A549 (cell line): ENCODE results near the gene RNF217. TPM values are rescaled to one million over a fixed set of nuclear protein-coding genes. Genes with fewer than 3 reads are reported as not detected.

Experiments
- ATAC-seq, 2 experiments: fragments of 200-7000 bp in 1 of 2; fragments of >200 bp in 1 of 2; cut with Nextera tagmentation in 1 of 2; cut with Tn5 transposase in 1 of 2; 3 replicates each; pipeline versions ENCODE4 v1.8.0 to v1.9.1; 2018 to 2020; ENCODE audit warnings: mild to moderate bottlenecking in 1 of 2, moderate library complexity in 1 of 2
- CTCF ChIA-PET: fragments of 300-600 bp; sonication (Branson Sonifier 250); formaldehyde crosslinking; extraction: SDS; loops from one replicate; lab custom pipeline; 2021; ENCODE audit warnings: antibody characterized with exemption, inconsistent platforms; lab: Yijun Ruan, JAX
- POLR2A ChIA-PET: fragments of 350-600 bp; formaldehyde crosslinking; extraction: SDS; loops from one replicate; lab custom pipeline; 2021; ENCODE audit warnings: antibody characterized with exemption, inconsistent platforms; lab: Yijun Ruan, JAX
- DNase-seq, 2 experiments: peaks; one replicate each; pipeline versions ENCODE4 v3.0.0 to v3.0.0-alpha.2; 2011 to 2016; ENCODE audit warnings: low read depth in 1 of 2, low spot score in 1 of 2
- FAIRE-seq: peaks from 2 replicates; lab custom pipeline; 2011; peaks lifted over from hg19 to GRCh38; lab: Jason Lieb, UNC
- H3K27ac ChIP-seq, 2 experiments: fragments of >200 bp; sonication (Bioruptor Twin); formaldehyde crosslinking; 3 replicates each; pipeline ENCODE4 v1.5.1; 2016 to 2017
- H3K4me1 ChIP-seq: fragments of >200 bp; sonication (Bioruptor Twin); formaldehyde crosslinking; 3 replicates; pipeline ENCODE4 v1.6.1; 2016
- H3K4me2 ChIP-seq: fragments of >200 bp; sonication (Bioruptor Twin); formaldehyde crosslinking; 3 replicates; pipeline ENCODE4 v1.6.1; 2016
- H3K4me3 ChIP-seq: fragments of >200 bp; sonication (Bioruptor Twin); formaldehyde crosslinking; 3 replicates; pipeline ENCODE4 v1.5.1; 2016
- H3K9me3 ChIP-seq: fragments of >200 bp; sonication (Bioruptor Twin); formaldehyde crosslinking; 3 replicates; pipeline ENCODE4 v1.6.1; 2016
- FOSL2 ChIP-seq, 2 experiments: fragments of 450-650 bp in 1 of 2; fragments of >200 bp in 1 of 2; sonication (Bioruptor Twin) in 1 of 2; formaldehyde crosslinking; IDR thresholded peaks; 2 replicates each; pipeline versions ENCODE4 v1.5.0 to v1.6.1; 2016 to 2020; ENCODE audit warnings: mild to moderate bottlenecking in 1 of 2, moderate library complexity in 1 of 2
- HOXB13 ChIP-seq: fragments of 250-450 bp; sonication (Bioruptor Pico); IDR thresholded peaks from 2 replicates; pipeline ENCODE4 v1.5.0; 2020; ENCODE audit warnings: low read depth, mild to moderate bottlenecking, moderate library complexity
- NPAS2 ChIP-seq: fragments of 250-450 bp; sonication (Bioruptor Pico); IDR thresholded peaks from 2 replicates; pipeline ENCODE4 v1.8.0; 2022; ENCODE audit warnings: mild to moderate bottlenecking, moderate library complexity, borderline replicate concordance
- POLR2A ChIP-seq: IDR thresholded peaks from 2 replicates; pipeline ENCODE4 v1.6.1; 2012; ENCODE audit warnings: mild to moderate bottlenecking, low read length
- RAD21 ChIP-seq, 2 experiments: fragments of >200 bp in 1 of 2; sonication (Bioruptor Twin) in 1 of 2; formaldehyde crosslinking in 1 of 2; IDR thresholded peaks in 1 of 2; conservative IDR thresholded peaks in 1 of 2; 2 replicates in 1 of 2; 3 replicates in 1 of 2; pipeline ENCODE4 v1.6.1; 2012 to 2018; ENCODE audit warnings: inconsistent platforms in 1 of 2
- RNF2 ChIP-seq: fragments of 200-600 bp; sonication (generic); IDR thresholded peaks from 2 replicates; pipeline ENCODE4 v1.6.1; 2016; ENCODE audit warnings: low read depth, mild to moderate bottlenecking, antibody characterized with exemption, moderate library complexity, borderline replicate concordance
- SMC3 ChIP-seq: fragments of >200 bp; sonication (Bioruptor Twin); formaldehyde crosslinking; IDR thresholded peaks from 3 replicates; pipeline ENCODE4 v1.6.1; 2018; ENCODE audit warnings: inconsistent platforms
- SREBF2 ChIP-seq: fragments of 450-650 bp; IDR thresholded peaks from 2 replicates; pipeline ENCODE4 v1.6.1; 2014; ENCODE audit warnings: mild to moderate bottlenecking, moderate library complexity
- TP53 ChIP-seq: fragments of 250-450 bp; sonication (Bioruptor Pico); IDR thresholded peaks from 2 replicates; pipeline ENCODE4 v1.5.0; 2021; ENCODE audit warnings: mild to moderate bottlenecking, moderate library complexity
- ZC3H11A ChIP-seq: fragments of 450-650 bp; IDR thresholded peaks from 2 replicates; pipeline ENCODE4 v1.6.1; 2014; ENCODE audit warnings: antibody characterized with exemption, mild to moderate bottlenecking
- ZFP36 ChIP-seq: fragments of 450-650 bp; IDR thresholded peaks from 2 replicates; pipeline ENCODE4 v1.6.1; 2014; ENCODE audit warnings: borderline replicate concordance; ENCODE audit not compliant: partially characterized antibody
- WGBS: methylation state at CpG from one replicate; pipeline ENCODE4 v1.1.6; 2017; ENCODE audit errors: missing lambda C conversion rate; 5-methylcytosine and 5-hydroxymethylcytosine counted together
- polyA plus RNA-seq, 4 experiments: library from polyadenylated mRNA; depleted of rRNA in 3 of 4; stranded (reverse); fragments of >200 nt; fragmentation: RNase III in 1 of 4; extraction: RNeasy Plus Mini Kit Qiagen cat#74134 plus additional on column Dnase treatment in 1 of 4; gene quantifications; 2 replicates in 3 of 4; 3 replicates in 1 of 4; pipeline ENCODE4 v1.2.3, GENCODE V29; 2011 to 2017
- TF ChIP-seq, protein P1 (sequence below): fragments of >200 bp; sonication (Bioruptor Twin); formaldehyde crosslinking; IDR thresholded peaks from 3 replicates; pipeline ENCODE4 v1.5.1; 2016
- TF ChIP-seq, protein P2 (sequence below): IDR thresholded peaks from 2 replicates; pipeline ENCODE4 v1.6.1; 2012
- TF ChIP-seq, protein P3 (sequence below): fragments of 200-600 bp; sonication (generic); IDR thresholded peaks from 2 replicates; pipeline ENCODE4 v1.6.1; 2016; ENCODE audit warnings: antibody characterized with exemption, mild to moderate bottlenecking, moderate library complexity
- TF ChIP-seq, protein P4 (sequence below): fragments of >200 bp; sonication (Bioruptor Twin); formaldehyde crosslinking; IDR thresholded peaks from 2 replicates; pipeline ENCODE4 v1.6.1; 2016
- TF ChIP-seq, protein P5 (sequence below): fragments of 250-450 bp; sonication (Bioruptor Pico); IDR thresholded peaks from 2 replicates; pipeline ENCODE4 v1.5.0; 2021; ENCODE audit warnings: mild to moderate bottlenecking, moderate library complexity, borderline replicate concordance

RNF217 gene
- polyA plus RNA-seq, 2 of the 4 experiments (the other 2 are of a cell fraction) = 5.7 to 20.0 TPM

DNA sequence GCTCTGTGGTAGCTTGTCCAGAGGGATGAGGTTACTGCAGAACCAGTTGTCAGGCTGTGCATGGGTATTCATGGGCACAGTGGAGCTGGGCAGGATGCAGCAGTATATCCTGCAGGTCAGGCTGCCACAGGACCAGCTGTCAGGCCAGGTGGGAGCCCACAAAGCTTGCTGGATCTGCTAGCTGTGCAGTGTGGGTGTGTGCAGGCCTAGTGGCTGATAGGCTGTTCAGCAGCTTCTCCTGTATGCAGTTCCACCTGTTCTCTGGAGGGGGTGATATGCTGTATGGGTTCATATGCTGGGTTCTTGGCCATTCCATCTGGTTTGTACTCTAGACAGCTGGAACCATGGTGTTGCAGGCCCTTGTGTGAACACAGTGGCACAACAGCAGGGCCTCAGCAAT, 150.7 kb downstream of the RNF217 start:
- H3K4me3 ChIP-seq = no peak overlapping the region
- H3K4me1 ChIP-seq = no peaks in the 10 kb centered on the region
- peaks cover 20% of the 10 kb centered on the region for H3K9me3 ChIP-seq
- no peak overlapping the region for H3K4me2 ChIP-seq
- no peak for TF ChIP-seq SREBF2
- TF ChIP-seq TP53 (CRISPR knock-in tag) = no peak
- no peak for TF ChIP-seq FOSL2 (IDR thresholded peaks at IDR 0.05)
- no peak for TF ChIP-seq FOSL2 (CRISPR knock-in tag; IDR thresholded peaks at IDR 0.05)
- TF ChIP-seq, protein P1, sequence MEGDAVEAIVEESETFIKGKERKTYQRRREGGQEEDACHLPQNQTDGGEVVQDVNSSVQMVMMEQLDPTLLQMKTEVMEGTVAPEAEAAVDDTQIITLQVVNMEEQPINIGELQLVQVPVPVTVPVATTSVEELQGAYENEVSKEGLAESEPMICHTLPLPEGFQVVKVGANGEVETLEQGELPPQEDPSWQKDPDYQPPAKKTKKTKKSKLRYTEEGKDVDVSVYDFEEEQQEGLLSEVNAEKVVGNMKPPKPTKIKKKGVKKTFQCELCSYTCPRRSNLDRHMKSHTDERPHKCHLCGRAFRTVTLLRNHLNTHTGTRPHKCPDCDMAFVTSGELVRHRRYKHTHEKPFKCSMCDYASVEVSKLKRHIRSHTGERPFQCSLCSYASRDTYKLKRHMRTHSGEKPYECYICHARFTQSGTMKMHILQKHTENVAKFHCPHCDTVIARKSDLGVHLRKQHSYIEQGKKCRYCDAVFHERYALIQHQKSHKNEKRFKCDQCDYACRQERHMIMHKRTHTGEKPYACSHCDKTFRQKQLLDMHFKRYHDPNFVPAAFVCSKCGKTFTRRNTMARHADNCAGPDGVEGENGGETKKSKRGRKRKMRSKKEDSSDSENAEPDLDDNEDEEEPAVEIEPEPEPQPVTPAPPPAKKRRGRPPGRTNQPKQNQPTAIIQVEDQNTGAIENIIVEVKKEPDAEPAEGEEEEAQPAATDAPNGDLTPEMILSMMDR = no peak
- no peak for TF ChIP-seq RNF2
- TF ChIP-seq, protein P2, sequence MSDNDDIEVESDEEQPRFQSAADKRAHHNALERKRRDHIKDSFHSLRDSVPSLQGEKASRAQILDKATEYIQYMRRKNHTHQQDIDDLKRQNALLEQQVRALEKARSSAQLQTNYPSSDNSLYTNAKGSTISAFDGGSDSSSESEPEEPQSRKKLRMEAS = no peak
- ChIA-PET POLR2A (no interaction called here), CTCF (interaction anchor here (0.9 to 3.7 kb wide), 6 partner anchors 7 to 243 kb away, joined by 4 to 23 read pairs (median 6); partner anchors contain the start of gene TPD52L1)
- no peak for DNase-seq
- no peak overlapping the region for H3K27ac ChIP-seq
- no peak for FAIRE-seq
- ATAC-seq = no peak

DNA sequence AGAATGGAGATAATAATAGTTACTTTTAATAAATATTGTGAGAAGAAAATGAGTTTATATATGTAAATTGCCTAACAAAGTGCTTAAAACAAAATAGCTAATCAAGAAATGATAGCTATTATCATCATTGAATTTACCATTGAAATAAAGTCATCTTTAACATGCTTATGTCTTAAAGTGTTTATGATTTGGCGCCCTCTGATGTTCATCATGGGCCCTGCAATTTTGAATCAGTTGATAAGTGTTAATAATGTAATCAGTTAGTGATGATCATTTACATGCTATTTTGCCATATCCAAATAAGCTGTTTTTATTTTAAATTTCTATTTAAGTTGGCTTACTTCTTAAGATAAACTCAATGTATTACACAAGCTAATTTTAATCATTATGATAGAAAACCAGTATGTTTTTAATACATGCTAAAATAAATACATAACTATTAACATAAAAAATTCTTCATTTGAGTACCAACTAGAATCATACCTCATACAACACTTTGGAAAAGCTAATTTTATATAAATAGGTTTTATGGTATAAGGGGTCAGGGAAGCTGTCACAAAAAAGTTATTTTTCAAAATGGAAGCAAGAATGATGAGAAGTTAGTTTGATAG, 152.1 kb downstream of the RNF217 start:
- Histone ChIP-seq H3K4me2 (no peak overlapping the region), H3K4me1 (no peaks in the 10 kb centered on the region), H3K27ac (no peak overlapping the region), H3K9me3 (peaks cover 20% of the 10 kb centered on the region), H3K4me3 (no peak overlapping the region)
- POLR2A ChIA-PET = interaction anchor here (1.0 kb wide), 1 partner anchor 244 kb away, joined by 3 read pairs; no protein-coding TSS in a partner anchor
- CTCF ChIA-PET = interaction anchor here (0.6 to 3.7 kb wide), 21 partner anchors 9 to 256 kb away, joined by 3 to 23 read pairs (median 4); partner anchors contain the start of gene RNF217
- no peak for FAIRE-seq
- 3% methylated on average over 1 of the region's 1 CpG for WGBS
- no peak for ATAC-seq
- TF ChIP-seq HOXB13 (no peak), SMC3 (peak; percentile 83), ZC3H11A (no peak), RAD21 (conservative IDR thresholded peaks at IDR 0.05 in 1 of 2, IDR thresholded peaks at IDR 0.05 in 1 of 2) (peak; percentile 79 to 84)
- TF ChIP-seq, protein P3, sequence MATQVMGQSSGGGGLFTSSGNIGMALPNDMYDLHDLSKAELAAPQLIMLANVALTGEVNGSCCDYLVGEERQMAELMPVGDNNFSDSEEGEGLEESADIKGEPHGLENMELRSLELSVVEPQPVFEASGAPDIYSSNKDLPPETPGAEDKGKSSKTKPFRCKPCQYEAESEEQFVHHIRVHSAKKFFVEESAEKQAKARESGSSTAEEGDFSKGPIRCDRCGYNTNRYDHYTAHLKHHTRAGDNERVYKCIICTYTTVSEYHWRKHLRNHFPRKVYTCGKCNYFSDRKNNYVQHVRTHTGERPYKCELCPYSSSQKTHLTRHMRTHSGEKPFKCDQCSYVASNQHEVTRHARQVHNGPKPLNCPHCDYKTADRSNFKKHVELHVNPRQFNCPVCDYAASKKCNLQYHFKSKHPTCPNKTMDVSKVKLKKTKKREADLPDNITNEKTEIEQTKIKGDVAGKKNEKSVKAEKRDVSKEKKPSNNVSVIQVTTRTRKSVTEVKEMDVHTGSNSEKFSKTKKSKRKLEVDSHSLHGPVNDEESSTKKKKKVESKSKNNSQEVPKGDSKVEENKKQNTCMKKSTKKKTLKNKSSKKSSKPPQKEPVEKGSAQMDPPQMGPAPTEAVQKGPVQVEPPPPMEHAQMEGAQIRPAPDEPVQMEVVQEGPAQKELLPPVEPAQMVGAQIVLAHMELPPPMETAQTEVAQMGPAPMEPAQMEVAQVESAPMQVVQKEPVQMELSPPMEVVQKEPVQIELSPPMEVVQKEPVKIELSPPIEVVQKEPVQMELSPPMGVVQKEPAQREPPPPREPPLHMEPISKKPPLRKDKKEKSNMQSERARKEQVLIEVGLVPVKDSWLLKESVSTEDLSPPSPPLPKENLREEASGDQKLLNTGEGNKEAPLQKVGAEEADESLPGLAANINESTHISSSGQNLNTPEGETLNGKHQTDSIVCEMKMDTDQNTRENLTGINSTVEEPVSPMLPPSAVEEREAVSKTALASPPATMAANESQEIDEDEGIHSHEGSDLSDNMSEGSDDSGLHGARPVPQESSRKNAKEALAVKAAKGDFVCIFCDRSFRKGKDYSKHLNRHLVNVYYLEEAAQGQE = no peak
- TF ChIP-seq, protein P1 = peak; percentile 65
- DNase-seq = peak; percentile 15 to 48

DNA sequence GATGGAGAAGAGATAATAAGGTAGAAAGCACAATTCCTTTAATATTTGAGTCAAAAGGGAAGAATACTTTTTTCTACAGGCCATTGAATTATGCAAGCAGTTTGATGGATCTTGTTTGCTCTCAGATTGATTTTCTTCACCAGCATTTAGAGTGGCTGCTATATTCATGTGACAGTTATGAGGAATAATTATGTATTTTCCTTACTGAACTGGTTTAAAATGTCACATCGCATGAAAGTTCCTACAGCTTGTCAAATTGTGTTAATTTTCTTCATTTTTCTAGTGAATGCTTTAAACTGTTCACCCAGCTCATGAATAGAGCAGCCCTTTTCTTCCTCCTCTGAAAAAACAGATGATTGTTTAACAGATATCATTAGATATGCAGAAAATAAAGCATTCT, 153.9 kb downstream of the RNF217 start:
- ATAC-seq (no peak), FAIRE-seq (no peak), DNase-seq (no peak)
- ChIA-PET CTCF (no interaction called here), POLR2A (no interaction called here)
- Histone ChIP-seq H3K4me2 (no peak overlapping the region), H3K4me1 (no peaks in the 10 kb centered on the region), H3K9me3 (peaks cover 10% of the 10 kb centered on the region), H3K4me3 (no peak overlapping the region), H3K27ac (no peak overlapping the region)
- WGBS = 59% methylated on average over 1 of the region's 1 CpG
- no peak for TF ChIP-seq TP53 (CRISPR knock-in tag)
- TF ChIP-seq RNF2 = no peak
- TF ChIP-seq POLR2A = no peak
- no peak for TF ChIP-seq ZFP36
- TF ChIP-seq, protein P4, sequence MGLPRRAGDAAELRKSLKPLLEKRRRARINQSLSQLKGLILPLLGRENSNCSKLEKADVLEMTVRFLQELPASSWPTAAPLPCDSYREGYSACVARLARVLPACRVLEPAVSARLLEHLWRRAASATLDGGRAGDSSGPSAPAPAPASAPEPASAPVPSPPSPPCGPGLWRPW = no peak
- no peak for TF ChIP-seq NPAS2 (CRISPR knock-in tag)
- TF ChIP-seq, protein P5, sequence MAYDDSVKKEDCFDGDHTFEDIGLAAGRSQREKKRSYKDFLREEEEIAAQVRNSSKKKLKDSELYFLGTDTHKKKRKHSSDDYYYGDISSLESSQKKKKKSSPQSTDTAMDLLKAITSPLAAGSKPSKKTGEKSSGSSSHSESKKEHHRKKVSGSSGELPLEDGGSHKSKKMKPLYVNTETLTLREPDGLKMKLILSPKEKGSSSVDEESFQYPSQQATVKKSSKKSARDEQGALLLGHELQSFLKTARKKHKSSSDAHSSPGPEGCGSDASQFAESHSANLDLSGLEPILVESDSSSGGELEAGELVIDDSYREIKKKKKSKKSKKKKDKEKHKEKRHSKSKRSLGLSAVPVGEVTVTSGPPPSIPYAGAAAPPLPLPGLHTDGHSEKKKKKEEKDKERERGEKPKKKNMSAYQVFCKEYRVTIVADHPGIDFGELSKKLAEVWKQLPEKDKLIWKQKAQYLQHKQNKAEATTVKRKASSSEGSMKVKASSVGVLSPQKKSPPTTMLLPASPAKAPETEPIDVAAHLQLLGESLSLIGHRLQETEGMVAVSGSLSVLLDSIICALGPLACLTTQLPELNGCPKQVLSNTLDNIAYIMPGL (CRISPR knock-in tag) = no peak
